ENCODE measurements around the gene RIMS4. TPM values are rescaled to one million over a fixed set of nuclear protein-coding genes. Genes with fewer than 3 reads are reported as not detected.

Gene RIMS4
- total and polyA plus RNA-seq, 10 of the 15 experiments (the other 5 are each of a cell fraction or from before 2014, with no cell fraction given): under 0.01 to 0.07 (median 0.05) TPM; not detected in 5

DNA sequence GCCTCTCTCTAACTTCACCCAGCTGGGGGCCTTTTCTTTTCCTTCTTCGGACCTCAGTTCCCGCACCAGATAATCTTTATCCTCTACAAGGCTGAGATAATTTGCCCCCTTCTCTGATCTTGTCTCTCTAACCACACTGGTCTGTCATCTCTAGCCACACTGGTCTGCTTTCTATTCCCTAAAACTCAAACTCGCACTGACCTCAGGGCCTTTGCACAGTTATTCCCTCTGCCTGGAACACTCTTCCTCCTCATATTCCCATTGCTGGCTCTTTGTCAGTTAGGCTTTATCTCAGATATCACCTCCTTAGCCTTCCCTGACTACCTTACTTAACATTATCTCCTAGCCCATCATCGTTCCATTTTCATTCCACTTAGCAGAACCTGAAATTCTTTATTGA, 7.6 kb downstream of the RIMS4 start (continued):
- TF ChIP-seq CHD4 (IDR thresholded peaks at IDR 0.05) (no peak), NFYA (IDR thresholded peaks at IDR 0.05; ENCODE audit: borderline replicate concordance, low read depth, low read length) (no peak), SKIL (IDR thresholded peaks at IDR 0.05; ENCODE audit: low read depth, poor library complexity, severe bottlenecking) (no peak)
- TF ChIP-seq, protein P1, sequence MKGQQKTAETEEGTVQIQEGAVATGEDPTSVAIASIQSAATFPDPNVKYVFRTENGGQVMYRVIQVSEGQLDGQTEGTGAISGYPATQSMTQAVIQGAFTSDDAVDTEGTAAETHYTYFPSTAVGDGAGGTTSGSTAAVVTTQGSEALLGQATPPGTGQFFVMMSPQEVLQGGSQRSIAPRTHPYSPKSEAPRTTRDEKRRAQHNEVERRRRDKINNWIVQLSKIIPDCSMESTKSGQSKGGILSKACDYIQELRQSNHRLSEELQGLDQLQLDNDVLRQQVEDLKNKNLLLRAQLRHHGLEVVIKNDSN (IDR thresholded peaks at IDR 0.05; ENCODE audit: borderline replicate concordance, extremely low read length, insufficient read depth, low read depth, low read length): no peak

DNA sequence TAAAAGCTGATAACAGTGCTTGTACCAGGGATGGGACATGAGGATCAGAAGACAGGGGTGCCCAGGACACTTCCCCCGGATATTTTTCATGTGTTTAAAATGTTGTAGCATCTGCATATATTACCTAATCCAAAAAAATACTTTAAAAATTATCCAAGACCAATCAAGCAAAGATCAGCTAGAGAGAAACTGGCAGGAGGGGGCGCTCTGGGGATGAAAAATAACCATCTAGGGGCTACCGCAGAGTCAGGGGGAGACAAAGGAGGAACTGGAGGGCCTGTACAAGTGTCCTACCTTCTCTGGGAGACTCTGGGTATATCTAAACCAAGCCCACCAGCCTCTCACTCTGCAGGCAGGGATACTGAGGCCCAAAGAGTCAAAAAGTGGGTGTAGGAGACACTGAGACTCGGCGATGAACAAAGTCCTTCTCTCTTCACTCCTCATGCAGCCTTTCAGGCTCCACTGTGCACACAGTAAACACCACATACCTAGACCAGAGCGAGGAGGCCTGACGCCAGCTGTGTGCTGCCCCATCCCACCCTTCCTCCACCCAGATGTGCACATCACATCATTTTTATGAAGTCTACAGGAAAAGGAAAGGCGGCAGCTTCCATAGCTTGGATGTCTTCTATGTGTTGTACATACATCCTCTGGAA, 9.8 kb downstream of the RIMS4 start:
- SMC1A ChIA-PET (ENCODE audit: uncharacterized antibody, unreplicated experiment): interaction anchor here (0.8 to 1.3 kb wide), 3 partner anchors 36 to 296 kb away, joined by 3 read pairs; no protein-coding TSS in a partner anchor
- WGBS (ENCODE audit: insufficient coverage, insufficient replicate concordance, low lambda C conversion rate, missing lambda C conversion rate): 27% methylated on average over 8 of the region's 8 CpGs
- no TSS peak for BruUV-seq (replicated peaks)
- Histone ChIP-seq H2AFZ (ENCODE audit: control insufficient read depth, low read depth, low read length) (no peak overlapping the region), H4K20me1 (ENCODE audit: control insufficient read depth, insufficient read depth) (no peaks in the 10 kb centered on the region), H3K9me3 (replicated peaks; ENCODE audit: control insufficient read depth, insufficient read depth, low read length) (no peaks in the 10 kb centered on the region), H3K4me2 (ENCODE audit: control insufficient read depth, insufficient read depth) (no peak overlapping the region), H3K4me1 (ENCODE audit: control insufficient read depth, insufficient read depth, low read length) (no peaks in the 10 kb centered on the region), H3K79me2 (ENCODE audit: control insufficient read depth, insufficient read depth, low read length) (no peaks in the 10 kb centered on the region), H3K36me3 (ENCODE audit: control insufficient read depth in 2 of 2, insufficient read depth in 2 of 2, low read length in 1 of 2) (no peaks in the 10 kb centered on the region), H3K4me3 (no peak overlapping the region), H3K9ac (ENCODE audit: control insufficient read depth, insufficient read depth, low read length) (no peak overlapping the region), H3K27me3 (replicated peaks in 1 of 2; ENCODE audit: control insufficient read depth in 2 of 2, insufficient read depth in 2 of 2, low read length in 1 of 2) (no peaks in the 10 kb centered on the region; a peak in 1 of 4 replicates), H3K27ac (ENCODE audit: control insufficient read depth, insufficient read depth) (no peak overlapping the region)
- intact Hi-C loops (cut with micrococcal nuclease; ENCODE audit: unreplicated experiment) (loop anchor here (5.0 kb wide), 1 partner anchor 67 kb away; no protein-coding TSS in a partner anchor), in situ Hi-C loops (cut with MboI) (no loop called here)
- CTCF ChIA-PET: interaction anchor here (1.0 to 2.4 kb wide), 3 partner anchors 66 to 115 kb away, joined by 3 to 11 read pairs (median 3); no protein-coding TSS in a partner anchor
- ATAC-seq (no peak), FAIRE-seq (no peak), DNase-seq (ENCODE audit: low read depth, low spot score) (no peak)
- RAD21 ChIA-PET (ENCODE audit: unreplicated experiment): no interaction called here
- POLR2A ChIA-PET: no interaction called here
- TF ChIP-seq CHD1 (IDR thresholded peaks at IDR 0.05; ENCODE audit: low read depth, low read length) (no peak), CEBPB (IDR thresholded peaks at IDR 0.05; ENCODE audit: borderline replicate concordance in 1 of 2, low read depth in 2 of 2, low read length in 2 of 2) (no peak), EED (IDR thresholded peaks at IDR 0.05; ENCODE audit: low read depth) (no peak), SMC3 (IDR thresholded peaks at IDR 0.05; ENCODE audit: borderline replicate concordance, low read length) (peak; percentile 35; the same call in 1 of the 2 replicates), RAD21 (IDR thresholded peaks at IDR 0.05; ENCODE audit: insufficient read depth, low read depth, low read length) (0 out of 2 replicates have a peak, but pooled peaks have one; percentile 14), CTCF (IDR thresholded peaks at IDR 0.05 in 2 of 3, conservative IDR thresholded peaks at IDR 0.05 in 1 of 3; ENCODE audit: control insufficient read depth in 2 of 3, extremely low read depth in 1 of 3, insufficient read depth in 1 of 3, low read depth in 3 of 3, low read length in 3 of 3) (peak in 2 of 3 experiments; percentile 26 to 27; a peak in 2 of 6 replicates)
- TF ChIP-seq, protein P2, sequence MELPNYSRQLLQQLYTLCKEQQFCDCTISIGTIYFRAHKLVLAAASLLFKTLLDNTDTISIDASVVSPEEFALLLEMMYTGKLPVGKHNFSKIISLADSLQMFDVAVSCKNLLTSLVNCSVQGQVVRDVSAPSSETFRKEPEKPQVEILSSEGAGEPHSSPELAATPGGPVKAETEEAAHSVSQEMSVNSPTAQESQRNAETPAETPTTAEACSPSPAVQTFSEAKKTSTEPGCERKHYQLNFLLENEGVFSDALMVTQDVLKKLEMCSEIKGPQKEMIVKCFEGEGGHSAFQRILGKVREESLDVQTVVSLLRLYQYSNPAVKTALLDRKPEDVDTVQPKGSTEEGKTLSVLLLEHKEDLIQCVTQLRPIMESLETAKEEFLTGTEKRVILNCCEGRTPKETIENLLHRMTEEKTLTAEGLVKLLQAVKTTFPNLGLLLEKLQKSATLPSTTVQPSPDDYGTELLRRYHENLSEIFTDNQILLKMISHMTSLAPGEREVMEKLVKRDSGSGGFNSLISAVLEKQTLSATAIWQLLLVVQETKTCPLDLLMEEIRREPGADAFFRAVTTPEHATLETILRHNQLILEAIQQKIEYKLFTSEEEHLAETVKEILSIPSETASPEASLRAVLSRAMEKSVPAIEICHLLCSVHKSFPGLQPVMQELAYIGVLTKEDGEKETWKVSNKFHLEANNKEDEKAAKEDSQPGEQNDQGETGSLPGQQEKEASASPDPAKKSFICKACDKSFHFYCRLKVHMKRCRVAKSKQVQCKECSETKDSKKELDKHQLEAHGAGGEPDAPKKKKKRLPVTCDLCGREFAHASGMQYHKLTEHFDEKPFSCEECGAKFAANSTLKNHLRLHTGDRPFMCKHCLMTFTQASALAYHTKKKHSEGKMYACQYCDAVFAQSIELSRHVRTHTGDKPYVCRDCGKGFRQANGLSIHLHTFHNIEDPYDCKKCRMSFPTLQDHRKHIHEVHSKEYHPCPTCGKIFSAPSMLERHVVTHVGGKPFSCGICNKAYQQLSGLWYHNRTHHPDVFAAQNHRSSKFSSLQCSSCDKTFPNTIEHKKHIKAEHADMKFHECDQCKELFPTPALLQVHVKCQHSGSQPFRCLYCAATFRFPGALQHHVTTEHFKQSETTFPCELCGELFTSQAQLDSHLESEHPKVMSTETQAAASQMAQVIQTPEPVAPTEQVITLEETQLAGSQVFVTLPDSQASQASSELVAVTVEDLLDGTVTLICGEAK (IDR thresholded peaks at IDR 0.05; ENCODE audit: borderline replicate concordance): no peak
